IPS-NIHi7 (cell line): Measurements from ENCODE around the gene TCHP.

Source experiments
- DNase-seq: peaks from one replicate; pipeline ENCODE4 v3.0.0; 2012; ENCODE audit warnings: mixed read lengths; ENCODE audit errors: extremely low spot score

Gene TCHP

GRCh38 chr12:109961612-109962011 lies 61.5 kb downstream of the TCHP start:
- no peak for DNase-seq

DNA sequence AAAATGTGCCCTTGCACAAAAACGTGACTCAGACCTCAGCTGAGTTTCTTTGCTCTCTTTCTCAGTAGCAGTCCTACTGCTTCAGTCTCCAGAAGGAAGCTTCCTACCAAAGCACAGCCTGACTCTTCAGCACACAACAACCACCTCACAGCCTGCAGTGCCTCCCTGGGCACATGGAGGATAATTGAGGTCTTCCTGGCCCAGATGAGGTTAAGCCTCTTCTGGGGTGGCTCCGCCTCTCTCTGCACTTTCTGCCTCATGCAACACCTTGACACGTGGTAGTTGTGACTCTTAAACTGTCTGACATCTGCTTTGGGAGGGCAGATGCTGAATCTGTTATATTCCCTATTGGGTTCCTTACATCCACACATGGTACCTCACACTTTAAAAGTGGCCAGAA lies 62.3 kb downstream of the TCHP start:
- no peak for DNase-seq

DNA sequence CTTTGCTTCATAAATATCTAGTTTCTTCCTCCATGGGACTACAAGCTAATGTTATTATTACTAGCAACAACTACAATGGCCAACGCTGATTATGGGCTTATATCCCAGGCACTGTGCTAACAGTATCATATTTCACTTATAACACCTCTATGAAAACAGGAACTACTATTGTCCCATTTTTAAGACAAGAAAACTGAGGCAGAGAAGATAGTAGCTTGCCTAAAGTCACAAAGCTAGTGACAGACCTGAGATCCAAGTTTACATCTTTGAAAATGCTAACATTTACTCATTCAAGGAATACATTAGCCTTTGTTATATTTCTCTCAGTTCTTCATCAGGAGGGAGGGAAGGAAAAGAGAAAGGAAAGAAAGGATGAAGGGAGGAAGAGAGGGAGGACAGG lies 63.3 kb downstream of the TCHP start:
- no peak for DNase-seq

GRCh38 chr12:109963743-109964429 lies 63.8 kb downstream of the TCHP start:
- no peak for DNase-seq

- no peak for DNase-seq
Observed at GRCh38 chr12:109966546-109966945, 66.5 kb downstream of the TCHP start.

DNA sequence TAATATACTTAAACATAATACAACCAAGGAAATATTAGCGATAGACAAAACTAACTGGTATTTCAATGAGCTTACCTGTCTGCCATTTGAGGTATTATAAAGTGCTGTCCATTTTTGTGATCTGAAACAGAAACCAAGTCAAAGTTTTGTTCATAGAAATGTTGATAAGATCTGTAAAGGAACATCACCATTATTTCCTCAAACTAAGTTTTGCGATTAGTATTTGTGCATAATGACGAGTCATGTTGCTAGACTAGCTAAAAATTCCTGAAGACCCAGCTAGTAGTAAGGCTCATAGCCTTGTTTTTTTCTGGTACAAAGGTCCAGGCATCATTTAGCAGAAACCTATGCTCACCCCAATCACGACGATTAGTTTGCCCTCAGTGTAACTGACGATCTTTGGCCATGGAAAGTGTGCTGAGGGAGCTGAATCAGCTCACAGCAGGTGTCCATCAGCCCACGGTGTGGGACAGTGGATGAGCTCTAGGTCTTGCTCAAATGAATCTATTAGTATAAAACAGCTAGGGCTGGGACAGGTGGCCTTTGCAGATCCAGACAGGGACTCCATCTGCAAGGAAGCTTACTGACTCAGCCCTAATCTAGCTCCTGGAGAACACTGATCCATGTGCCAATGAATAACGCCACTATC lies 67.4 kb downstream of the TCHP start:
- no peak for DNase-seq
